Breast epithelium (tissue), 4 donors: ENCODE measurements around the gene C9orf152. TPM values are rescaled to one million over a fixed set of nuclear protein-coding genes. Genes with fewer than 3 reads are reported as not detected.

Experiments used
- DNase-seq, 2 donors: peaks; one replicate each; pipeline ENCODE4 v3.0.0-alpha.2; 2019; ENCODE audit warnings: low spot score in 2 of 2
- H3K27ac ChIP-seq, 2 donors: fragments of 200-600 bp; sonication (generic) in 1 of 2; one replicate each; pipeline ENCODE4 v1.5.1; 2016 to 2019; ENCODE audit warnings: mild to moderate bottlenecking in 1 of 2
- H3K27me3 ChIP-seq, 2 donors: fragments of 200-600 bp; sonication (generic) in 1 of 2; one replicate each; pipeline versions ENCODE4 v1.5.1 to v1.6.0; 2017 to 2019; ENCODE audit warnings: control low read depth in 1 of 2, mild to moderate bottlenecking in 1 of 2
- H3K36me3 ChIP-seq: fragments of 200-600 bp; one replicate; pipeline ENCODE4 v1.5.1; 2019
- H3K4me1 ChIP-seq, 2 donors: fragments of 200-600 bp; sonication (generic); one replicate each; pipeline ENCODE4 v1.5.1; 2016 to 2019; ENCODE audit warnings: control low read depth in 1 of 2
- H3K4me3 ChIP-seq, 3 donors: fragments of 200-600 bp; sonication (generic); 1 replicate in 2 of 3; 2 replicates in 1 of 3; pipeline ENCODE4 v1.5.1; 2016 to 2019; ENCODE audit warnings: mild to moderate bottlenecking in 3 of 3, moderate library complexity in 2 of 3
- H3K9me3 ChIP-seq, 2 donors: fragments of 200-600 bp; sonication (generic) in 1 of 2; one replicate each; pipeline ENCODE4 v1.5.1; 2016 to 2019; ENCODE audit warnings: control low read depth in 1 of 2
- POLR2A ChIP-seq: fragments of 450-650 bp; IDR thresholded peaks from one replicate; pipeline ENCODE4 v1.6.1; 2016; ENCODE audit warnings: antibody characterized with exemption, mild to moderate bottlenecking, moderate library complexity
- POLR2AphosphoS5 ChIP-seq, 3 donors: sonication (generic); formaldehyde crosslinking; IDR thresholded peaks; one replicate each; pipeline ENCODE4 v1.6.1; 2017; ENCODE audit warnings: antibody characterized with exemption in 3 of 3
- intact Hi-C: fragments of 100-400 bp; cut with DNase I; formaldehyde crosslinking; loops from one replicate; pipeline ENCODE4 v1.15.1; 2023; ENCODE audit warnings: low total_unique reads
- total RNA-seq, 3 donors: library from RNA; depleted of rRNA; stranded (reverse); fragments of >200 nt; gene quantifications; one replicate each; pipeline ENCODE4 v1.1.0, GENCODE V29; 2016
- TF ChIP-seq, protein P1 (sequence below), 3 donors: fragments of 450-650 bp; IDR thresholded peaks; one replicate each; pipeline ENCODE4 v1.5.1; 2016 to 2017; ENCODE audit warnings: antibody characterized with exemption in 3 of 3, mild to moderate bottlenecking in 3 of 3, moderate library complexity in 3 of 3

Gene C9orf152
- total RNA-seq, 3 donors from 2014 or later = 7.9 to 10.2 TPM; not detected in 1

DNA sequence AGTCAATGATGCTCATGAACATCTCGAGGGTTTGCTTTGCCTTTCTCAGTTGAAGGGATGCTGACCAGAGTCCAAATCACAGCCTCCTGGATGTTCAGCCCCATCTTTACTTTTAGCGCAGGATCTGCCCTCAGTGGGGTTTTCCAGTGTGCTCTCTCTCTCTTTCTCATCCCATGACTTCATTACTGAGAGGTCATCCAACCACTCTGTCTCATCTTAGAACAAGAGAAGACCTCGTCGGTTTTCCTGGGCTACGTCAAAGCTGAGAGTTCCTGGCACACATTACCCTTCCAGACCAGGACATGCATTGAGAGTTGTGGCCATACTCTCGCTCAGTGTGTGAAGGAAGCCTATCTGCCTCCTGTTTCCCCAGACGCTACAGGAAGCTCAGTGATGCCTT, 47.3 kb downstream of the C9orf152 start:
- no peaks in the 10 kb centered on the region for H3K36me3 ChIP-seq
- H3K4me1 ChIP-seq = no peaks in the 10 kb centered on the region
- TF ChIP-seq POLR2AphosphoS5 (IDR thresholded peaks at IDR 0.05) = no peak
- TF ChIP-seq POLR2A = no peak
- TF ChIP-seq, protein P1, sequence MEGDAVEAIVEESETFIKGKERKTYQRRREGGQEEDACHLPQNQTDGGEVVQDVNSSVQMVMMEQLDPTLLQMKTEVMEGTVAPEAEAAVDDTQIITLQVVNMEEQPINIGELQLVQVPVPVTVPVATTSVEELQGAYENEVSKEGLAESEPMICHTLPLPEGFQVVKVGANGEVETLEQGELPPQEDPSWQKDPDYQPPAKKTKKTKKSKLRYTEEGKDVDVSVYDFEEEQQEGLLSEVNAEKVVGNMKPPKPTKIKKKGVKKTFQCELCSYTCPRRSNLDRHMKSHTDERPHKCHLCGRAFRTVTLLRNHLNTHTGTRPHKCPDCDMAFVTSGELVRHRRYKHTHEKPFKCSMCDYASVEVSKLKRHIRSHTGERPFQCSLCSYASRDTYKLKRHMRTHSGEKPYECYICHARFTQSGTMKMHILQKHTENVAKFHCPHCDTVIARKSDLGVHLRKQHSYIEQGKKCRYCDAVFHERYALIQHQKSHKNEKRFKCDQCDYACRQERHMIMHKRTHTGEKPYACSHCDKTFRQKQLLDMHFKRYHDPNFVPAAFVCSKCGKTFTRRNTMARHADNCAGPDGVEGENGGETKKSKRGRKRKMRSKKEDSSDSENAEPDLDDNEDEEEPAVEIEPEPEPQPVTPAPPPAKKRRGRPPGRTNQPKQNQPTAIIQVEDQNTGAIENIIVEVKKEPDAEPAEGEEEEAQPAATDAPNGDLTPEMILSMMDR (IDR thresholded peaks at IDR 0.05) = no peak
- H3K4me3 ChIP-seq = no peak overlapping the region
- H3K27ac ChIP-seq = no peak overlapping the region
- no peak for DNase-seq
- H3K9me3 ChIP-seq = no peaks in the 10 kb centered on the region
- intact Hi-C loops = no loop called here
- H3K27me3 ChIP-seq = no peaks in the 10 kb centered on the region

DNA sequence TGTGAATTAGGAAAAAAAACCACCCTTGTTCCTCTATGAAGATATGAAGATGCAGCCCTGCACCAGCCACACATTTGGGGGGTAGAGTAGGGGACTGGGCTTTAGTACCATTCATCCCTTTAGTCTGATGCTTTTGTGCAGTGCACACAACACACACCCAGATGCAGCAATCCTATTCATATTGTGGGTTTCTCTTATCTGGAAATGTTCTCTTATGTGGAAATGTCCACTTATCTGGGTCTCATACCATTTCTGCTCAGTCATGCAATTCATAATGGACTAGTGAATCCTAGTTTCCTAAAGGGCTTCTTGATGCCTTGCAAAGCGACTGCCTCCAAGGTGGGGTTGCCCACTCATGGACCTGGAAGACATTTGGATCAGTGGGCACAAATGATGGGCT, 47.8 kb downstream of the C9orf152 start:
- no peak for DNase-seq
- Histone ChIP-seq H3K36me3 (no peaks in the 10 kb centered on the region), H3K4me1 (no peaks in the 10 kb centered on the region), H3K27ac (no peak overlapping the region), H3K9me3 (no peaks in the 10 kb centered on the region), H3K27me3 (no peaks in the 10 kb centered on the region), H3K4me3 (no peak overlapping the region)
- TF ChIP-seq POLR2A (no peak), POLR2AphosphoS5 (IDR thresholded peaks at IDR 0.05) (no peak)
- TF ChIP-seq, protein P1 (IDR thresholded peaks at IDR 0.05) = no peak
- intact Hi-C loops = no loop called here

DNA sequence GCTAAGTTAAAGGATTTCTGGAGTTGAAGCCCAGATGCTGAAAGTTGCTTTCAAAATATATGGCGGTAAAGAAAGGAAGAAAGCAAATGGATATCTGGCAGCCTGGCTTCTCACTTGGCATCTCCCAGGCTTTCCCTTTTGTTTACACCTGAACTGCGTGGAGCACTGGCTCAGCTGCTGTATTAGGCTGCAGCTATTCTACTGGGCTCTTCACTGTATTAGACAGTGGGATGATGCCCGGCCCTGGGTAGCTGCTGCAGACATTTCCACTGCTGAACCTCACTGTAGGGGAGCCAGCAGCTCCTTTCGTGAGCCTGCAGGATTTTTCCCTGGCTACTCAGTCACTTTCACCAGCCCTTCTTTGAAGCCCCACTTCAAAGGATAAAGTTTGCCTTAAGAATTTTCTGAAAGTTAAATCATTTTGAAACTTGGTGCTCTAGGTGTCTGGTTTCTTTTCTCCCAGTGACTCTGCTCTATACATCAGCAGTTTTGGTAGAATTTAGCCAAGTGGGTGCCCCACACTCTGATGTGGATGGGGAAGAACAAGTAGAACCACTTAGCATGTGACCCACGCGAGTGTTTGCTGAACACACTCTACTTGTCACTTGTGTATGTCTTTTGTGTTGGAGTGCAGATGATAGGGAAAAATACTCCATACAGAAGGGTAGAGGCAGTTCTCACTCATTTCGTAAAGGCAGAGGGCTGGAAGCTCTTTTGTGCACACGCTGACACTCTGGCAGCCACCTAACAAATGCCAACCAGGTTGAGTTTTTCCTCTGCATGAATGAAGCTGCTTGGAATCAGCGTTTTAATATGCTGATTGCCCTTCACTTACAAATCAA, 49.9 kb downstream of the C9orf152 start:
- Histone ChIP-seq H3K27me3 (no peaks in the 10 kb centered on the region), H3K27ac (no peak overlapping the region), H3K4me1 (no peaks in the 10 kb centered on the region), H3K36me3 (no peaks in the 10 kb centered on the region), H3K9me3 (no peaks in the 10 kb centered on the region), H3K4me3 (no peak overlapping the region)
- TF ChIP-seq, protein P1 (IDR thresholded peaks at IDR 0.05) = no peak
- no peak for TF ChIP-seq POLR2AphosphoS5 (IDR thresholded peaks at IDR 0.05)
- TF ChIP-seq POLR2A = no peak
- intact Hi-C loops = no loop called here
- no peak for DNase-seq

DNA sequence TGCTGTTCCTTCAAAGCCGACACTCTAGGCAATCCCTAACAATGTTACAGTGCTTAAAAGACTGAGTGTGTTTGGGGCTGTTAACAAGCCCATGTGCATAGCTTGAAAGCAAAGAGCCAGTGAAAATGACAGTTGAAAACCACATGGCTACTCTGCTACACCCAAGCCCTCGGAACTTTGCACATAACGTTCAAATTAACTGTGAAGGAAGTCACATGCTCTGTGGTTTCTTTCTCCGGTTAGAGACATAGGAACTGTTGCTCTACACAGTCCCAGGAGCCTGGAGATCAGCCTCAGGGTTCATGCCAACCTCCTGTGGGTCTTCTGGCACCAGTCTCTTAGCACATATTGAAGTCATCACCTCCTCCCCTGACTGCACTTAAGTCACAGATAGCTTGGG, 51.1 kb downstream of the C9orf152 start:
- Histone ChIP-seq H3K4me1 (no peaks in the 10 kb centered on the region), H3K36me3 (no peaks in the 10 kb centered on the region), H3K4me3 (no peak overlapping the region), H3K9me3 (no peaks in the 10 kb centered on the region), H3K27me3 (no peaks in the 10 kb centered on the region), H3K27ac (no peak overlapping the region)
- intact Hi-C loops = no loop called here
- no peak for DNase-seq
- TF ChIP-seq, protein P1 (IDR thresholded peaks at IDR 0.05) = no peak
- TF ChIP-seq POLR2AphosphoS5 (IDR thresholded peaks at IDR 0.05) (no peak), POLR2A (no peak)

DNA sequence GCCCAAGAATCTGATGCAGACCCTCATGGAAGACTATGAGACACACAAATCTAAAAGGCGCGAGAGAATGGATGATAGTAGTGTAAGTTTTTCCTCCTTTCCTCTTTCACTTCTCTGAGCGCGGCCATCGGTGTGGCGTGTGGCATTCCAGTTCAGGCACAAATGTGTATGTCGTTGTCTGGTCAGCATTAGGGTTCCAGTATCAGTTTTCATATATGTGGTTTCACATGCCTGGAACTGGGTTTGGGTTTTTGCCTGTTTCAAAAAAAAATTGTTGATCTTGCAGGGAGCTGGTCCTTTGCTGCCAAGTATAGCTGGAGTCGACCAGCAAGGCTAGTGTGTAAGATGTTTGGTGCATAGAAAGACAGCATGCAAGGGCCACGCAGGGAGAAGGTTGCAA, 51.5 kb downstream of the C9orf152 start:
- Histone ChIP-seq H3K4me1 (no peaks in the 10 kb centered on the region), H3K27ac (no peak overlapping the region)
- intact Hi-C loops = no loop called here

More for the DNA sequence above, 51.5 kb downstream of the C9orf152 start:
- TF ChIP-seq, protein P1 (IDR thresholded peaks at IDR 0.05) = no peak
- TF ChIP-seq POLR2AphosphoS5 (IDR thresholded peaks at IDR 0.05) = no peak
- TF ChIP-seq POLR2A = no peak
- H3K27me3 ChIP-seq = no peaks in the 10 kb centered on the region
- no peaks in the 10 kb centered on the region for H3K9me3 ChIP-seq
- no peak for DNase-seq
- H3K36me3 ChIP-seq = no peaks in the 10 kb centered on the region
- H3K4me3 ChIP-seq = no peak overlapping the region
